Endodermal cell (in vitro differentiated cells): ENCODE data around the gene USP28. TPM values are rescaled to one million over a fixed set of nuclear protein-coding genes. Genes with fewer than 3 reads are reported as not detected.

Experiments used
- DNase-seq: peaks from one replicate; pipeline ENCODE4 v3.0.0-alpha.2; 2017
- H3K27ac ChIP-seq: 2 replicates; pipeline ENCODE4 v1.5.1; 2013; ENCODE audit warnings: mild to moderate bottlenecking, low read depth, low read length, moderate library complexity
- H3K27me3 ChIP-seq: 2 replicates; pipeline ENCODE4 v1.6.1; 2013; ENCODE audit warnings: mild to moderate bottlenecking, low read length, moderate library complexity; ENCODE audit not compliant: insufficient read depth, control insufficient read depth, poor library complexity, severe bottlenecking
- H3K36me3 ChIP-seq: 2 replicates; pipeline ENCODE4 v1.7.0; 2013; ENCODE audit warnings: mild to moderate bottlenecking, low read length, moderate library complexity; ENCODE audit not compliant: control insufficient read depth, insufficient read depth
- H3K4me1 ChIP-seq: one replicate; pipeline ENCODE4 v1.7.0; 2013; ENCODE audit warnings: low read length; ENCODE audit not compliant: control insufficient read depth, insufficient read depth
- H3K4me3 ChIP-seq: 2 replicates; pipeline ENCODE4 v1.5.1; 2013; ENCODE audit warnings: mild to moderate bottlenecking, low read length, moderate library complexity
- H3K9ac ChIP-seq: 2 replicates; pipeline ENCODE4 v1.6.1; 2013; ENCODE audit warnings: mild to moderate bottlenecking, low read length, moderate library complexity; ENCODE audit not compliant: poor library complexity, severe bottlenecking; ENCODE audit errors: extremely low read depth
- H3K9me3 ChIP-seq: 2 replicates; pipeline ENCODE4 v1.6.1; 2013; ENCODE audit warnings: mild to moderate bottlenecking, low read length, moderate library complexity; ENCODE audit not compliant: control insufficient read depth
- H3K27ac Mint-ChIP-seq: 2 replicates; pipeline ENCODE4 v1.8.0; 2020; ENCODE audit warnings: mixed read lengths
- H3K27me3 Mint-ChIP-seq: 2 replicates; pipeline ENCODE4 v1.8.0; 2021; ENCODE audit warnings: mild to moderate bottlenecking, mixed read lengths; ENCODE audit not compliant: insufficient read depth
- H3K36me3 Mint-ChIP-seq: 2 replicates; pipeline ENCODE4 v1.8.0; 2020; ENCODE audit warnings: low read depth, mixed read lengths
- H3K4me1 Mint-ChIP-seq: 2 replicates; pipeline ENCODE4 v1.8.0; 2020; ENCODE audit warnings: mixed read lengths
- H3K4me3 Mint-ChIP-seq: 2 replicates; pipeline ENCODE4 v1.8.0; 2020; ENCODE audit warnings: mild to moderate bottlenecking, moderate library complexity, mixed read lengths
- H3K9me3 Mint-ChIP-seq: 2 replicates; pipeline ENCODE4 v1.8.0; 2020; ENCODE audit warnings: mild to moderate bottlenecking, mixed read lengths
- WGBS, 2 experiments: methylation state at CpG; one replicate each; pipeline versions ENCODE4 v1.1.5 to v1.1.7; 2013; ENCODE audit warnings: missing lambda C conversion rate in 2 of 2, mixed read lengths in 1 of 2; ENCODE audit not compliant: insufficient coverage in 1 of 2, insufficient read length in 1 of 2; 5-methylcytosine and 5-hydroxymethylcytosine counted together
- total RNA-seq, 2 donors: library from RNA; stranded (reverse); fragmentation: NEBNext Ultra II Directional in 1 of 2; extraction: Animal tissue kit (Norgen Biotek cat#: 25700) in 1 of 2; gene quantifications; 2 replicates in 1 of 2; 3 replicates in 1 of 2; pipeline ENCODE4 v1.2.1, GENCODE V29; 2021
- TF ChIP-seq, protein P1 (sequence below): fragments of 200-600 bp; sonication (generic); conservative IDR thresholded peaks from 2 replicates; pipeline ENCODE4 v1.5.0; 2021; ENCODE audit warnings: antibody characterized with exemption, mild to moderate bottlenecking

USP28 gene
- total RNA-seq, 2 donors from 2014 or later: 67.0 to 73.7 TPM

DNA sequence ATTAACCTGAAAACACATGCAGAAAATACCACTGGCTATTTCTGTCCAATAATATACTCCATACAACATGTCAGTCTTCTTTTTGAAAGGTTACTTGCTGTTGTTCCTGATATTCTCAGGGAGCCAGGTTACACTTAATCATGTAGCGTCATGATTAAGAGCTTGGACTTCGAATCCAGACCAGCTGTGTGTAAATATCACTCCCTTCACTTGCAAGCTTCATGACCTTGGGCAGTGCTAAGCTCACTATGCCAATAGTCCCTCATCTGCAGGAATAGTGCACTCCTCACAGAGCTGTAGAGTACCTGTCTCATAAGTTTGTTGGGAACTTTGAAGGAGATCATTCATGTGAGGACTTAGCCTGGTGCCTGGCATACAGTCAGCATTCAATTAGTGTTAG, 31.1 kb upstream of the USP28 start:
- Mint-ChIP-seq H3K4me3 (no peak overlapping the region), H3K27me3 (no peaks in the 10 kb centered on the region), H3K9me3 (no peaks in the 10 kb centered on the region), H3K4me1 (peaks cover 12% of the 10 kb centered on the region), H3K36me3 (no peaks in the 10 kb centered on the region), H3K27ac (no peak overlapping the region)
- WGBS, 2 experiments: 93% methylated on average over 2 of the region's 2 CpGs
- Histone ChIP-seq H3K9ac (no peak overlapping the region), H3K27ac (no peak overlapping the region), H3K4me1 (no peaks in the 10 kb centered on the region), H3K27me3 (no peaks in the 10 kb centered on the region), H3K9me3 (no peaks in the 10 kb centered on the region), H3K36me3 (no peaks in the 10 kb centered on the region), H3K4me3 (no peak overlapping the region)
- peak; percentile 35 for DNase-seq
- TF ChIP-seq, protein P1, sequence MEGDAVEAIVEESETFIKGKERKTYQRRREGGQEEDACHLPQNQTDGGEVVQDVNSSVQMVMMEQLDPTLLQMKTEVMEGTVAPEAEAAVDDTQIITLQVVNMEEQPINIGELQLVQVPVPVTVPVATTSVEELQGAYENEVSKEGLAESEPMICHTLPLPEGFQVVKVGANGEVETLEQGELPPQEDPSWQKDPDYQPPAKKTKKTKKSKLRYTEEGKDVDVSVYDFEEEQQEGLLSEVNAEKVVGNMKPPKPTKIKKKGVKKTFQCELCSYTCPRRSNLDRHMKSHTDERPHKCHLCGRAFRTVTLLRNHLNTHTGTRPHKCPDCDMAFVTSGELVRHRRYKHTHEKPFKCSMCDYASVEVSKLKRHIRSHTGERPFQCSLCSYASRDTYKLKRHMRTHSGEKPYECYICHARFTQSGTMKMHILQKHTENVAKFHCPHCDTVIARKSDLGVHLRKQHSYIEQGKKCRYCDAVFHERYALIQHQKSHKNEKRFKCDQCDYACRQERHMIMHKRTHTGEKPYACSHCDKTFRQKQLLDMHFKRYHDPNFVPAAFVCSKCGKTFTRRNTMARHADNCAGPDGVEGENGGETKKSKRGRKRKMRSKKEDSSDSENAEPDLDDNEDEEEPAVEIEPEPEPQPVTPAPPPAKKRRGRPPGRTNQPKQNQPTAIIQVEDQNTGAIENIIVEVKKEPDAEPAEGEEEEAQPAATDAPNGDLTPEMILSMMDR: no peak

DNA sequence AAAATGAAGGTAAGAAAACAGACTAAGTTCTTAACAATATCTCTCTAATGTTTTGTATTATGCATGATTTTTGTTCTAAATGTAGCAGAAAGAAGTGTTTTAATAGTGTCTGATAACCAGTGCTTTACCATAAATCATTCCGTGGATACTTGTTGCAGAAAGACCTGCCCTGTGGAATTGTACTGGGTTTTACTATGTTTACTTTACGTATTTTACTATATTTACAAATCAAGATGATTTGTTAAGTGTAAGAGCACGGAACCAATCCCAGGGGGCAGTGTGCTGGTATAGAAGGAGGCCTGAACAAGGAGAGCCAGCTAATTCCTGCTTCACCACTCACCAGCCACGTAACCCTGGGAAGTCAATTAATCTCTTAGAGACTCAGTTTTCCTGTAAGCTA, 30.7 kb upstream of the USP28 start:
- Mint-ChIP-seq H3K9me3 (no peaks in the 10 kb centered on the region), H3K36me3 (no peaks in the 10 kb centered on the region)
- H3K4me1 ChIP-seq: no peaks in the 10 kb centered on the region

DNA sequence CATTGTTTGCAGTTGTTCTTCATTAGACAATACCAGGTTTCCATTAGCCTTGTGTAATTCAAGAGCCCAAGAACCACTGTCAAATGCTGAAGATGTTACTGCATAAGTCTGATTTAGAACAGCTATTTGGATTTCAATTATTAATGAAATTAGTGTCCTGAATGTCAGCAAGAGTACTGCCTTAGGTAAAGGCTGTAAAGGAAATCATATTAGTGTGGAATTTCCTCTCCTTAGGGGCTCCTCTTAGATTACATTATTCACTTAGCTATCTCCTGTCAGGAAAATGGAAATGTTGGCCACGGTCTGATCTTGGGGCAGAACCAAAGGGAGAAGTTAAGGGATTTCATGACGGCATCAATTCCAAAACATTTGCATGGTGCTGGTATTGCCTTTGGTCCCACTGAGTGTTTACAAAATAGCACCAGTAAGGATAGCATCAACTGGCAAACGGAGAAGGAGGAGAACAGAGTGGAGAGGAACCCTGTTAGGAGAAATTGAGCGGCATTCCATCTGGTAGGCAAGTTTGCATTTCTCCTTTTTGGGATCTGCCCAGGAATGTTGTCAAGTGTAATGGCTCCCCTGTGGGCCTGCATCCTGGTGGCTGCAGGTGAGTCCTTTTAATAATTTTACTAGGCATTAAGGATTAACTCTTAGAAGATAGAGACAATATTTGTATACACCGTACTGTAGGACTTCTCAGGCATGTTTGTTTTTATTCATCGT, 29.2 kb upstream of the USP28 start, which contains the start of gene HTR3B:
Gene HTR3B (plus strand): TSS at position 418 of the 723 bp plus-strand sequence. CDS start 138 bp downstream, at position 556.
- H3K4me1 ChIP-seq: no peaks in the 10 kb centered on the region
- WGBS, 2 experiments: 74 to 77% methylated on average over 6 of the region's 6 CpGs
- TF ChIP-seq, protein P1: no peak
- Mint-ChIP-seq H3K36me3 (no peaks in the 10 kb centered on the region), H3K4me1 (peaks cover 12% of the 10 kb centered on the region), H3K27me3 (no peaks in the 10 kb centered on the region), H3K4me3 (no peak within 1 kb of the TSS), H3K27ac (no peak within 1 kb of the TSS), H3K9me3 (no peaks in the 10 kb centered on the region)
- H3K9ac ChIP-seq: no peak within 1 kb of the TSS
- peak; percentile 60 for DNase-seq
- no peaks in the 10 kb centered on the region for H3K36me3 ChIP-seq
- no peak within 1 kb of the TSS for H3K27ac ChIP-seq
- no peaks in the 10 kb centered on the region for H3K27me3 ChIP-seq
- H3K9me3 ChIP-seq: no peaks in the 10 kb centered on the region
- no peak within 1 kb of the TSS for H3K4me3 ChIP-seq

More for the DNA sequence above, 30.7 kb upstream of the USP28 start:
- Histone ChIP-seq H3K27ac (no peak overlapping the region), H3K4me3 (no peak overlapping the region), H3K27me3 (no peaks in the 10 kb centered on the region), H3K9ac (no peak overlapping the region), H3K9me3 (no peaks in the 10 kb centered on the region), H3K36me3 (no peaks in the 10 kb centered on the region)
- no peak overlapping the region for H3K4me3 Mint-ChIP-seq
- no peak overlapping the region for H3K27ac Mint-ChIP-seq
- peaks cover 12% of the 10 kb centered on the region for H3K4me1 Mint-ChIP-seq
- 33 to 85% methylated on average over 1 to 3 of the region's 4 CpGs for WGBS, 2 experiments
- DNase-seq: peak; percentile 71
- TF ChIP-seq, protein P1: peak; percentile 82
- H3K27me3 Mint-ChIP-seq: no peaks in the 10 kb centered on the region
